NOMO-1 treated with DMSO at 0.1 percent for 48 hours (cell line): ENCODE measurements around the gene SLC5A10.
"Not testable (repeated sequence)": the region's sequence is repeated elsewhere in the genome, so short reads cannot be mapped to it uniquely, and the experiment has no call there.

ENCODE experiments used
- DNase-seq: peaks from one replicate; lab custom pipeline; 2025; ENCODE audit not compliant: unreplicated experiment; lab: John Stamatoyannopoulos, UW

The SLC5A10 gene

DNA sequence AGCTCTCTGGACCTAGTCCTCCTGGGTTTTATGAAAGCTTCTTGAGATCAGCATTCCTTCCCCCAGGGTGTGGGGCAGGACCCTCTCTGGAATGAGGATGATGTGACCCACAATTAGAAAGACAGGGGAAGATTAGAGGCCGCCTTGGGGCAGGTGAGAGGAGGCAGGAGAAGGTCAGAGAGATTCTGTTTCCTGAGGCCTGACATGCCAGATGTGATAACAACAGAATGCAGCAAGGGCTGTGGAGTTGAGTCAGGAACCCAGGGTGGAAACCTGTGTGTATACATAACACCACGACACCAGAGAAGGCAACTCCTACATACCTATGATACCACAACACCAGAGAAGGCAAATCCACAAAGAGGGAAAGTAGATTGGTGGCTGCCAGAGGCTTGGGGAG, 5.4 kb upstream of the SLC5A10 start:
- peak; percentile 51 for DNase-seq

DNA sequence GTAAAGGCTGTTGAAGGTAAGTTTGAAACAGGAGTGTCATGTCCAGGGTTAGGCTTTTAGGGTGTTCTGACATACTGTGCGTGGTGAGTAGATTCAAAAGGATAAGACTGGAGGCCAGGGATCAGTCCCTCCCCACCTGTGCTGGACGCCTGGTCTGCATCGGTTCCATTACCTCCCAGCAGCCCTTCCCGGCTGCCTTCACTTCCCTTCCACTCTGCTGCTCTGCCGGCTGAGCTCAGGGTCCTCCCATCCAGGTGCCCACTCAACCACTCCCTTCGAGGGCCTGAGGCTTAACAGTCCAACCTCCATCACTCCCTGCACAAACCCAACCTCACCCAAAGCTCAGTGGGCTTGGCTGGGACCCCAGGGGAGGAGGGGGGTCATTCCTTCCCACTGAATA, 4.1 kb upstream of the SLC5A10 start:
- no peak for DNase-seq

DNA sequence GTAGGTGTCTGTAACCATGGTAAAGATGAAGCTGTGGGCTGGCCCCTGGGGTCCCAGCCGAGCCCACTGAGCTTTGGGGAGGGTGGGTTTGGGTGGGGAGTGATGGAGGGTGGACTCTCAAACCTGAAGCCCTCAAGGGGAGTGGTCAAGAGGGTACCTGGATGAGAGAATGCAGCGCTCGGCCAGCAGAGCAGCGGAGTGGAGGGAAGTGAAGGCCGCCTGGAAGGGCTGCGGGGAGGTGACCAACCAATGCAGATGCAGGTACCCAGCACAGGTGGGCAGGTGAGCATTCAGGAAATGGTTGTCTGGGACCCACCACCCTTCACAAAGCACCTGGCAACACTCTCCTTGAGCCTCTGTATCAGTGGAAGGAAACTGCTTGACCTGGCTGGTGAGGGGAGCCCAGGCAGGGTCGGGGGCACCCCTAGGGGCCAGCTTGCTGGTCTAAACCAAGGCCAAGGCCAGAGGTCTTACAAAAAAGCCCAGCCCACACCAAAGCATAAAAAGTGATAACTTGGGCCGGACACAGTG, 3.4 kb upstream of the SLC5A10 start:
- no peak for DNase-seq

- no peak for DNase-seq
Observed at GRCh38 chr17:18949566-18949965, 2.4 kb upstream of the SLC5A10 start.

GRCh38 chr17:18950346-18950745, 1.6 kb upstream of the SLC5A10 start:
- DNase-seq = peak; percentile 13

DNA sequence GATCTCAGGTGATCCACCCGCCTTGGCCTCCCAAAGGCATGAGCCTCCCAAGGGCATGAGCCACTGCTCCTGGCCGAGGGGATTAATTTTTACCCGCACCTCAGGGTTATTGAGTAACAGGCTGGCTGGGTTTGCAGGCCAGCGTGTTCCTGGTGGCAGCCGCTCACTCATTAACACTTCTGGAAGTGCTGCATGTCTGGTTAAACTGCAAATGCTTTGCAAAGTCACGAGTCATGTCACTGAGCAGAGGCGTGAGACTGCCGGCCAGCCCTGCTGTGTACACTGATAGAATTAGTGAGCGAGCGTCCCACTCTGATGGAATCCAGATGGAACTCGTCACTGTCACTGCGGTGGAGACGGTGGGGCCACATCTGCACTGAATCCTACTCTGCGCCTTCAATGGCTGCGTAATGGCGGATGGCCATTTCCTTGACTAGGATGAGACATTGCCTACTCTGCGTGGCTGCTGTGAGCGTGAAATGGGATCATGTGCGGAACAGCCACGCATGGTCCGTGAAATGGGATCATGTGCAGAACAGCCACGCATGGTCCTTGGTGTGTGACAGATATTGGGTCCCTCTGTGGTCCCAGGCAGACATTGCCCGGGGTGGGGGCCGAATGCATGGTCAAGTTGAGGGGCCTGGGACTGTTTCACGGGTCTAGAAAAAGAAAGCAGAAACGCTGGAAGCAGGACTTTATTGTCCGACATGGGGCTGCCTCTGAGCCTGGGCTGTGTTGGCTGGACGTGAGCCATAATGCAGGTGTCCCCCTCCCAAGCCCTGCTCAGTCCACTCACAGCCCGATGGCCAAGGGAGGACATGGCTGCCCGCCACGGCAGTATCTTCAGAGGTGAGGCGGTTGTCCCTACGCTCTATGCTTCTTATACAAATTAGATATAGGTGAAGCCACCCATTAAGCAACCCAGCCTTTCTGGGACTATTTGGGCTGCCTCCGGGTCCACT, 740 bp upstream of the SLC5A10 start:
- DNase-seq = no peak

GRCh38 chr17:18953231-18953728, 1.3 kb downstream of the SLC5A10 start:
- no peak for DNase-seq

DNA sequence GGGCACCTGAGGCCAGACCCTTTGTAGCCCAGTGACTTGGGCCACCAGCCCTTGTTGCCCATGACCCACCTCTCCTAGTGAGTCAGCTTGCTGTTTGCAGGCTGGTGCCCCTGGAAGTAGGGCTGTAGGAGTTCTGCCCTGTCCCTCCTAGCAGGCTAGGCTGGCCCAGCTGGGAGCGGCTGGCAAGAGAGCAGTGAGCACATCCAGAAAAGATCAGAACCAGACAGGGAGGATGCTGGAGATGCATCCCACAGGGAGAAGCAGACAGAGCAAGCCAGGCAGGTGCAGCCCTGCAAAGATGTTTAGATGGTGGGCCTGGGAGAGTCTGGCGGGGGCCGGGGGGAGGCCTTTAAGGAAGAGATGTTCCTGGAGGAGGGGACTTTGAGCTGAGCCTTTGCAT, 2.4 kb downstream of the SLC5A10 start:
- DNase-seq = no peak

DNA sequence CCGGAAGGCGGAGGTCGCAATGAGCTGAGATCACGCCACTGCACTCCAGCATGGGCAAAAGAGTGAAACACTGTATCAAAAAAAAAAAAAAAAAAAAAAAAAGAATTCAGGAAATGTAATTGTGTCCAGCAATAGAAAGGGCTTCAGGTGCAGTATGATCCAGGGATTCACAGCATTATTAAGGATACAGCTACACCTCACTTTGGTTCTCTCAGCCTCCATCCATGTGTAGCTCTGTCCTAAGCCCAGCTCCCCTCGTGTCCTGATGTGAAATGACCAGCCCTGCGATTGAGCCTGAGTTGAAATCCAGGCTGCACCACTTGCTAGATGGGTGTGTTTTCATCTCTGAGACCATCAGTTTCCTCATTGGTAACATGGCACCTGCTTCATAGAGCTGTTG, 3.0 kb downstream of the SLC5A10 start:
- no peak for DNase-seq

- DNase-seq = not testable (repeated sequence)
Observed at GRCh38 chr17:18956021-18956420, 4.1 kb downstream of the SLC5A10 start.

DNA sequence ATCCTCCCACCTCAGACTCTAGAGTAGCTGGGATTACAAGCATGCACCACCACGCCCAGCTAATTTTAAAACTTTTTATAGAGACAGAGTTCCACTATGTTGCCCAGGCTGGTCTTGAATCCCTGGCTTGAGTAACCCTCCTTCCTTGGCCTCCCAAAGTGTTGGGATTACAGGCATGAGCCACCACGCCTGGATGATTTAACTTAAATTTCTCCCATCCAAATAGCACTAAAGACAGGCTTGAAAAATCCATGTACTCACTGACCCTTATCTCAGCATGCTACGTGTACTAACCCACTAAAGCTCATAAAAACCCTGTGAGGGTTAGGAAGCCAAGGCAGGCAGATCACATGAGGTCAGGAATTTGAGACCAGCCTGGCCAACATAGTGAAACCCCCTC, 4.6 kb downstream of the SLC5A10 start:
- no peak for DNase-seq

DNA sequence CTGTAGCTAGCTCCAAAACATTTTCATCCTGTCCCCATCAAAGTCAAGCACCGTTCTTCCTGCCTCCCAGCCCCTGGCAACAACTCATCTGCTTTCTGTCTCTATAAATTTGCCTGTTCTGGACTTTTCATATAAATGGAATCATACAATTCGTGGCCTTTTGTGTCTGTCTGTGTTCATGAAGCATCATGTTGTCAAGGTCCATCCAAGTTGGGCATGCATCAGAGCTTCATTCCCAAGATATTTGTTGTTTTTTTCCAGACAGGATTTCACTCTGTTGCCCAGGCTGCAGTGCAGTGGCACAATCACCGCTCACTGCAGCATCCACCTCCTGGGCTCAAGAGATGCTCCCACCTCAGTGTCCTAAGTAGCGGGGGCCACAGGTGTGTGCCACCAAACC, 5.9 kb downstream of the SLC5A10 start:
- DNase-seq = no peak

DNA sequence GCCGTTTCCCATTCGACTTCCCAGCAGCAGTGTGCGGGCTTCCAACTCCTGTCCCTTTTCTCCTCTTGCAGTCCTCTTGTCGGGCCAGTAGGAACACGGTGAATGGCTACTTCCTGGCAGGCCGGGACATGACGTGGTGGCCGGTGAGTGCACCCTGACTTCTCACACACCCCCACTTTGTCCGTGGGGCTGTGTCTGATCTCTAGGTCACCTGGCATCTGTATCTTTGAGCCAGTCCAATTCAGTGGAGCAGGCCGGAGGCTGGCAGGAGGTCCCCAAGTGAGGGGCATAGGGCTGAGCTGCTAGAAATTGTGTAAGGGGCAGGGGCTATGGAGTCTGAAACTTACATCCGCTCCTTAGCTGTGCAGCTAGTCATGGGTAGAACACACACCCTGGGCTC, 6.6 kb downstream of the SLC5A10 start:
- DNase-seq = no peak

DNA sequence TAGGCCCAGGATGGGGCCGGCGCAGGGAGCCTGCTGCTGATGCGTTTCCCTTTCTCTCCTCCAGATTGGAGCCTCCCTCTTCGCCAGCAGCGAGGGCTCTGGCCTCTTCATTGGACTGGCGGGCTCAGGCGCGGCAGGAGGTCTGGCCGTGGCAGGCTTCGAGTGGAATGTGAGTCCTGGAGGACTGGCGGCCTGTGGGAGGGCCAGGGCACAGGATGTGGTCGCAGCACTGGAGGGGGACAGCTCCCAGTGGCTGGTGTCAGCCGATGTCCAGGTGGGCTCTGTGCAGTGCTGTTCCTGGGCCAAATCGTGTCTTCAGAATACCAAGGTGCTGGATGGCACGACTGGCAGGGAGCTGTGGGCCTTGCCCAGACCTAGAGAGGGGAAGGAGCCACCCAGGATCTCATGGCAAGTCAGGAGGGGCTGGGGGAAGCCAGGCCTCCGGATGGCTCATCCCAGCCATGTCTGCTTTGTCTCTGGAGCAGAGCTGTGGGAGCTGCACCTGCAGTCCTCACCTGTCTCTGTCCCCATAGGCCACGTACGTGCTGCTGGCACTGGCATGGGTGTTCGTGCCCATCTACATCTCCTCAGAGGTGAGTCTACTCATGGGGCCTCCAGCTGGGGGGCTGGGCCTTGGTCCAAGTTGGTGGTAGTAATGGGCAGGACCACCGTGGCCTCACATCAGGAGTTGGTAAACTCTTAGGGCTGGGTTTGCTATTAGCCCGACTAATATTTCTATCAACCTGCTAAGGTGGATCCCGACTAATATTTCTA, 7.3 kb downstream of the SLC5A10 start:
- DNase-seq = no peak

DNA sequence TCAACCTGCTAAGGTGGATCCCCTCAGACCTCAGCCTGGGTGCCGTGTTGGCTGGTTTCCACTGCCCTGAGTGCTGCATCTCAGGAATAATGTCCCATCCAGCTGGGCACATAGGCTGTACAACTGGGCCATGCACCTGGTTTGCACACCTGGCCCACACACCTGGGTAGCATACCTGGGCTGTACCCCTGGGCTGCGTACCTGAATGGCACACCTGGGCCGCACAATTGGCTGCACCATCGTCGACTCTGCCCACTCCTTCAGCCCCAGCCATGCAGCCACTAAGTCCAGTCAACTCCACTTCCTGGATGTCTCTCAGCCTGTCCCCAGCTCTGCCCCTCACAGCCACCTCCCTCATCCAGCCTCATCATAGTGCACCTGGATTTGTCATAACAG, 7.9 kb downstream of the SLC5A10 start:
- no peak for DNase-seq

DNA sequence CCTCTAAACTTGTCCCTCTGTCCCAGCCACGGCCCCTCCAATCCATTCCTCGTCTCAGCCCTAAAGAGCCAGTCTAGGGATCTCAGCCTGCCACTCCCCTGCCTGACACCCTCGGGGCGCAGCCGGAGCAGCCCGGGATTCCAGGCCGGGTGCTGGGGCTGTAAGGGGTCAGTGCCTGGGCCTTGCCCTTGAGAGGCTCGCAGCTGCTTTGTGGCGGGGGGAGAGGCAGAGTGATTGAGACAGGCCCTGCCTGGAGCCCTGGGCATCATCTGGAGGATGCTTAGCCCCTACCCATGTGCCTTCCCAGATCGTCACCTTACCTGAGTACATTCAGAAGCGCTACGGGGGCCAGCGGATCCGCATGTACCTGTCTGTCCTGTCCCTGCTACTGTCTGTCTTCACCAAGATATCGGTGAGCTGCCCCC, 8.3 kb downstream of the SLC5A10 start:
- DNase-seq = no peak

DNA sequence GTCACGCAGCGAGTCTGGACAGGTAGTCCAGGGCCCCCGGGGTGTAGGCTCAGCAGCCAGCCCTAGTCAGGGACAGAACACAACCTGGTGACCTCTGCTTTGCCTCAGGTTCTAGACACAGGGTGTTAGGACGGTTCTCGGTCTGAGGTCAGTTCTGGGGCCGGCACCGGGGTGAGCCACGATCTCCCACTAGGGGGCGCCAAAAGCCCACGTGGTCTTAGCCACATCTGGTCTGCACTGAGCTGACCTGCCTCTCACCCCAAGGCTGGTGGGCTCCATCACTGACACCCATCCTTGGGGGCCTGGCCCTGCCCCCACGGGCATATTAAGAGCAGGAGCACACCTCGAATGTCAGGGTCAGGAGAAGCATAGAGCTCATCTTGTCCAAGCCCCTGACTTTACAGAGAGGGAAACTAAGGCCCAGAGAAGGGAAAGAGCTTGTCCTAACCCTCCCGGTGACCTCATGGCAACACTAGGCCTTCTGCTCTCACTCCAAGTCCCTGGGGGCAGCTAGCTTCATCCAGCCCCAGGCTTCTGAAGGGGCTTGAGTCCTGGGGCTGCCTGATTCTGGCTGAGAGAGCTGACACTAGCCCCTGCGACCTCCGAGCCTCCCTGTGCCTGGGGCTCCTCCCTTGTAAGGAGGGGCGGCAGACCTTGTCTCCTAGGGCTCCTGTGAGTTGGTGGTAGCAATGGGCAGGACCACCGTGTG, 9.0 kb downstream of the SLC5A10 start:
- DNase-seq = peak; percentile 51

GRCh38 chr17:18961634-18962493, 9.9 kb downstream of the SLC5A10 start:
- DNase-seq = no peak

DNA sequence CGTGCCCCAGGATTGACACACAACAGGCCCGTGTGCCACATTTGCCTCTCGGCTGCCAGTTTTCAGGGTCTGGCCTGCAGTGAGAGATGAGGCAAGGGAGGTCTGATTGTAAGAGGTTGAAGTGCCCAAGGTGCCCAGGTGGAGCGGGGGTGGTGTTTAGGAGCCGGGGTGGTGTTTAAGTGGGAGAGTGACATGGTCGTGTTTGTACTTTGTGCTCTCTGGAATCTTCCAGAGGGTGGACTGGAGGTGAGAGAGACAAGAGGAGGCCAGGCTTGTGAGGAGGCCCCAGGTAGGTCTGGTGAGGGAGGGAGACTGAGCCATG, 10.5 kb downstream of the SLC5A10 start:
- DNase-seq = no peak
